HepG2 (cell line): ENCODE data around the gene SELENOV. TPM values are rescaled to one million over a fixed set of nuclear protein-coding genes. Genes with fewer than 3 reads are reported as not detected.

Experiments used
- ATF6 ChIP-seq: sonication (generic); formaldehyde crosslinking; conservative IDR thresholded peaks from 2 replicates; pipeline ENCODE4 v1.4.0; 2020; ENCODE audit warnings: missing genetic modification reagents
- CEBPB ChIP-seq: IDR thresholded peaks from 2 replicates; pipeline ENCODE4 v1.6.1; 2011; ENCODE audit warnings: low read depth, low read length, improper control_type of control experiment, borderline replicate concordance
- FOXA1 ChIP-seq, 2 experiments: fragments of 450-650 bp in 1 of 2; sonication (generic) in 1 of 2; formaldehyde crosslinking in 1 of 2; IDR thresholded peaks; 2 replicates each; pipeline versions ENCODE4 v1.4.0 to v1.6.1; 2016 to 2020; ENCODE audit warnings: missing genetic modification reagents in 1 of 2
- FUBP1 ChIP-seq: sonication (generic); formaldehyde crosslinking; IDR thresholded peaks from 2 replicates; pipeline ENCODE4 v1.5.1; 2020; ENCODE audit warnings: missing genetic modification reagents, mild to moderate bottlenecking, borderline replicate concordance
- GPBP1L1 ChIP-seq: sonication (generic); formaldehyde crosslinking; IDR thresholded peaks from 2 replicates; pipeline ENCODE4 v1.5.0; 2020; ENCODE audit warnings: mild to moderate bottlenecking, missing genetic modification reagents
- HES4 ChIP-seq: sonication (generic); formaldehyde crosslinking; IDR thresholded peaks from 2 replicates; pipeline ENCODE4 v1.9.0; 2021; ENCODE audit warnings: mild to moderate bottlenecking, missing genetic modification reagents, borderline replicate concordance
- IRF2 ChIP-seq: IDR thresholded peaks from 2 replicates; pipeline ENCODE4 v1.6.1; 2018; ENCODE audit warnings: missing genetic modification reagents, missing compliant biosample characterization
- LCORL ChIP-seq, 2 experiments: fragments of 450-650 bp in 1 of 2; sonication (generic) in 1 of 2; formaldehyde crosslinking in 1 of 2; IDR thresholded peaks; 2 replicates each; pipeline versions ENCODE4 v1.5.0 to v1.6.1; 2017 to 2020; ENCODE audit warnings: antibody characterized with exemption in 1 of 2, missing genetic modification reagents in 1 of 2
- NR2C2 ChIP-seq: sonication (generic); formaldehyde crosslinking; IDR thresholded peaks from 2 replicates; pipeline ENCODE4 v1.4.0; 2020; ENCODE audit warnings: missing genetic modification reagents, mild to moderate bottlenecking, moderate library complexity, borderline replicate concordance
- SALL1 ChIP-seq: sonication (generic); formaldehyde crosslinking; IDR thresholded peaks from 2 replicates; pipeline ENCODE4 v1.8.0; 2022; ENCODE audit warnings: mild to moderate bottlenecking, missing genetic modification reagents
- SIX1 ChIP-seq: sonication (generic); formaldehyde crosslinking; IDR thresholded peaks from 2 replicates; pipeline ENCODE4 v1.4.0; 2020; ENCODE audit warnings: missing genetic modification reagents, borderline replicate concordance
- SIX4 ChIP-seq: sonication (generic); formaldehyde crosslinking; IDR thresholded peaks from 2 replicates; pipeline ENCODE4 v1.4.0; 2020; ENCODE audit warnings: missing genetic modification reagents
- TFAP4 ChIP-seq: sonication (generic); IDR thresholded peaks from 2 replicates; pipeline ENCODE4 v1.6.1; 2016; ENCODE audit warnings: low read depth, borderline replicate concordance
- ZBTB49 ChIP-seq: sonication (generic); formaldehyde crosslinking; IDR thresholded peaks from 2 replicates; pipeline ENCODE4 v1.4.0; 2020; ENCODE audit warnings: missing genetic modification reagents, borderline replicate concordance
- ZNF274 ChIP-seq: sonication (generic); formaldehyde crosslinking; IDR thresholded peaks from 2 replicates; pipeline ENCODE4 v1.5.1; 2020; ENCODE audit warnings: mild to moderate bottlenecking, missing genetic modification reagents
- ZNF3 ChIP-seq: IDR thresholded peaks from 2 replicates; pipeline ENCODE4 v1.7.0; 2017; ENCODE audit warnings: inconsistent platforms
- ZNF83 ChIP-seq: sonication (generic); formaldehyde crosslinking; IDR thresholded peaks from 2 replicates; pipeline ENCODE4 v1.4.0; 2020; ENCODE audit warnings: missing genetic modification reagents, mild to moderate bottlenecking, borderline replicate concordance
- polyA plus RNA-seq, 8 experiments: library from polyadenylated mRNA; depleted of rRNA in 3 of 8; stranded (reverse) in 7 of 8; unstranded in 1 of 8; fragments of >200 nt; fragmentation: Illumina TruSeq in 4 of 8; extraction: Trizol in 4 of 8; gene quantifications; 2 replicates each; pipeline versions ENCODE4 v1.2.1 to v1.2.3, GENCODE V29; 2011 to 2016; ENCODE audit warnings: low read depth in 4 of 8, missing spikeins in 1 of 8, mixed read lengths in 1 of 8; ENCODE audit not compliant: insufficient read depth in 1 of 8
- total RNA-seq, 5 experiments: library from RNA; depleted of rRNA; stranded (reverse); fragments of >200 nt; fragmentation: Illumina TruSeq; extraction: Trizol; gene quantifications; 2 replicates each; pipeline ENCODE4 v1.2.3, GENCODE V29; 2016; ENCODE audit warnings: low read depth in 1 of 5

Gene SELENOV
- total and polyA plus RNA-seq, 2 of the 13 experiments (the other 11 are each of a cell fraction or from before 2014, with no cell fraction given) = not detected

- TF ChIP-seq ZNF3 (no peak), TFAP4 (no peak), ZBTB49 (CRISPR knock-in tag) (no peak), HES4 (CRISPR knock-in tag) (no peak), CEBPB (peak; percentile 33; the same call in 1 of the 2 replicates), ZNF83 (CRISPR knock-in tag) (no peak), FUBP1 (CRISPR knock-in tag) (no peak), NR2C2 (CRISPR knock-in tag) (no peak), ZNF274 (no peak), GPBP1L1 (CRISPR knock-in tag) (no peak), LCORL (IDR thresholded peaks at IDR 0.05) (no peak), LCORL (CRISPR knock-in tag; IDR thresholded peaks at IDR 0.05) (peak; percentile 39; the same call in 1 of the 2 replicates), IRF2 (CRISPR knock-in tag) (peak; percentile 96), FOXA1 (IDR thresholded peaks at IDR 0.05) (no peak), FOXA1 (CRISPR knock-in tag; IDR thresholded peaks at IDR 0.05) (peak; percentile 54), SIX1 (peak; percentile 92), SIX4 (CRISPR knock-in tag) (peak; percentile 93), SALL1 (0 out of 2 replicates have a peak, but pooled peaks have one; percentile 13), ATF6 (CRISPR knock-in tag) (no peak)
These were observed 43.1 kb downstream of the SELENOV start (continued) for GRCh38 chr19:39557811-39558623.
